Psoas muscle (tissue), 8 donors: ENCODE results near the gene MTHFD2L. TPM values are rescaled to one million over a fixed set of nuclear protein-coding genes. Genes with fewer than 3 reads are reported as not detected.

ENCODE experiments used
- ATAC-seq, 4 donors: fragments of 200-7000 bp; cut with Tn5 transposase; one replicate each; pipeline ENCODE4 v1.9.1; 2020; ENCODE audit warnings: moderate library complexity in 3 of 4, mild to moderate bottlenecking in 2 of 4
- DNase-seq, 2 donors: peaks; one replicate each; pipeline ENCODE4 v3.0.0-alpha.2; 2020
- H3K27ac ChIP-seq: fragments of 200-600 bp; one replicate; pipeline ENCODE4 v1.8.0; 2022
- H3K27me3 ChIP-seq, 3 donors: fragments of 200-600 bp in 1 of 3; one replicate each; pipeline versions ENCODE4 v1.6.1 to v1.8.0; 2013 to 2022; ENCODE audit warnings: low read length in 2 of 3, mild to moderate bottlenecking in 2 of 3, moderate library complexity in 1 of 3; ENCODE audit not compliant: insufficient read depth in 3 of 3
- H3K36me3 ChIP-seq, 2 donors: fragments of 200-600 bp in 1 of 2; one replicate each; pipeline versions ENCODE4 v1.6.1 to v1.8.0; 2013 to 2022; ENCODE audit warnings: low read depth in 1 of 2, mild to moderate bottlenecking in 1 of 2, moderate library complexity in 1 of 2; ENCODE audit not compliant: insufficient read depth in 1 of 2
- H3K4me1 ChIP-seq: fragments of 200-600 bp; one replicate; pipeline ENCODE4 v1.8.0; 2022
- H3K4me3 ChIP-seq: fragments of 200-600 bp; one replicate; pipeline ENCODE4 v1.8.0; 2022; ENCODE audit warnings: mild to moderate bottlenecking
- H3K9me3 ChIP-seq: fragments of 200-600 bp; one replicate; pipeline ENCODE4 v1.8.0; 2022
- WGBS, 3 donors: extraction: QIAGEN DNeasy Blood & Tissue Kit; methylation state at CpG; one replicate each; pipeline versions ENCODE4 v1.1.6 to v1.1.7; 2013; 5-methylcytosine and 5-hydroxymethylcytosine counted together
- intact Hi-C, 2 donors: fragments of 100-400 bp; cut with DNase I; formaldehyde crosslinking; loops; one replicate each; pipeline versions ENCODE4 v1.11.0 to v1.14.2; 2022
- polyA plus RNA-seq, 3 donors: library from polyadenylated mRNA; stranded (reverse); fragments of 200-250 nt; gene quantifications; one replicate each; pipeline ENCODE4 v1.2.3, GENCODE V29; 2013
- total RNA-seq, 4 donors: library from RNA; stranded (reverse); fragmentation: NEBNext Ultra II Directional in 2 of 4; extraction: Animal tissue kit (Norgen Biotek cat#: 25700) in 2 of 4; gene quantifications; one replicate each; pipeline versions ENCODE4 v1.2.1 to v1.2.4, GENCODE V29; 2021 to 2023
- TF ChIP-seq, protein P1 (sequence below): fragments of 200-600 bp; IDR thresholded peaks from one replicate; pipeline ENCODE4 v1.8.0; 2022; ENCODE audit warnings: antibody characterized with exemption
- donor health status: healthy with polysubstance abuse.
- donor health status: DM: no; HTN: no; CAD: no; lungs with moderate emphysema.
- donor health status: Bipolar disorder and iron deficiency.
- donor health status: healthy.
- donor health status: DM: yes; HTN: yes; CAD: no.
- donor health status: DM: no; HTN: no; CAD: no.
- donor health status: DM: no; HTN: no; CAD: no.
- donor health status: DM: yes; HTN: yes; CAD: no.

The MTHFD2L gene
- total and polyA plus RNA-seq, 7 donors: 4.3 to 11.6 (median 9.0) TPM

DNA sequence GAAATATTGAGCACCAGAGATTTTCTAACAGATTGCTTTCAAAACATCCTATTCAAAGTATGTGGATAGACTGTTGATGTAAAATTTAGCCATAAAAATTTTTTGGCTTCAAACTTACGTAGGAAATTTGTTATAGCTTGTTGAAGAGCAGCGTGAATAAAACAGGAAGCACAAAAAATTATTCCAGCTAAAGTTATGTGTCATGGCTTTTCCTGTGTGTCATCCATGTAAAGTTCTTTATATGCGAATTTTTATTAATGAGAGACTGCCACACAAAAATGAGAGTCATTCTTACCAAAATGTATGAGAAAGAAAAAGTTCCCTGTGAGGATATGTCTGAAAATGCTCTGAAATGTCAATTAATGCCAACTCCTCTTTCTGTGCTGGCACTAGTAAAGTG, 169.8 kb downstream of the MTHFD2L start:
- H3K36me3 ChIP-seq: no peaks in the 10 kb centered on the region
- DNase-seq (no peak), ATAC-seq (no peak)
- no peaks in the 10 kb centered on the region for H3K4me1 ChIP-seq
- H3K27ac ChIP-seq: no peak overlapping the region
- TF ChIP-seq, protein P1, sequence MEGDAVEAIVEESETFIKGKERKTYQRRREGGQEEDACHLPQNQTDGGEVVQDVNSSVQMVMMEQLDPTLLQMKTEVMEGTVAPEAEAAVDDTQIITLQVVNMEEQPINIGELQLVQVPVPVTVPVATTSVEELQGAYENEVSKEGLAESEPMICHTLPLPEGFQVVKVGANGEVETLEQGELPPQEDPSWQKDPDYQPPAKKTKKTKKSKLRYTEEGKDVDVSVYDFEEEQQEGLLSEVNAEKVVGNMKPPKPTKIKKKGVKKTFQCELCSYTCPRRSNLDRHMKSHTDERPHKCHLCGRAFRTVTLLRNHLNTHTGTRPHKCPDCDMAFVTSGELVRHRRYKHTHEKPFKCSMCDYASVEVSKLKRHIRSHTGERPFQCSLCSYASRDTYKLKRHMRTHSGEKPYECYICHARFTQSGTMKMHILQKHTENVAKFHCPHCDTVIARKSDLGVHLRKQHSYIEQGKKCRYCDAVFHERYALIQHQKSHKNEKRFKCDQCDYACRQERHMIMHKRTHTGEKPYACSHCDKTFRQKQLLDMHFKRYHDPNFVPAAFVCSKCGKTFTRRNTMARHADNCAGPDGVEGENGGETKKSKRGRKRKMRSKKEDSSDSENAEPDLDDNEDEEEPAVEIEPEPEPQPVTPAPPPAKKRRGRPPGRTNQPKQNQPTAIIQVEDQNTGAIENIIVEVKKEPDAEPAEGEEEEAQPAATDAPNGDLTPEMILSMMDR: no peak
- peaks cover 0 to 9% (median 0%) of the 10 kb centered on the region in 3 donors for H3K27me3 ChIP-seq
- WGBS, 3 donors: 20 to 27% (median 26%) methylated on average over 3 of the region's 3 CpGs
- H3K4me3 ChIP-seq: no peak overlapping the region
- intact Hi-C loops: no loop called here
- no peaks in the 10 kb centered on the region for H3K9me3 ChIP-seq

DNA sequence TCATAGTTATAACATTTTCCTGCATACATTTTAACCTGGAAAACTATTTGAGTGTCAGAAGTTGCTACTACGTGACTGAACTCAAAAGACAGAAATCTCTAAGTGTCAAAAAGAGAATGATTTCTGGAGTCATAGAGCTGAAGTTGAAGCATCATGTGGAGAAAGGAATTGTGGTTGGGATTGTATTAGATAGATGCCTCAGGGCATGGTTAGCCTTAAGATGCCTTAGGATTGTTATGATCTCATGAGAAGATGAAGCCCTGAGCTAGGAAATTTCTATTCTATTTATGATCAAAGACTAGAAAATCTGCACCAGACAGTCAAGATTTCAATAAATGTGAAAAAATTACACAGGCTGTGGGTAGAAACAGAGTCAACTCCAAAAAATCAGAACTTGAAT, 170.6 kb downstream of the MTHFD2L start:
- no peak overlapping the region for H3K4me3 ChIP-seq
- TF ChIP-seq, protein P1: no peak
- no peaks in the 10 kb centered on the region for H3K9me3 ChIP-seq
- ATAC-seq (no peak), DNase-seq (no peak)
- H3K27me3 ChIP-seq: peaks cover 0 to 9% (median 0%) of the 10 kb centered on the region in 3 donors
- no peak overlapping the region for H3K27ac ChIP-seq
- intact Hi-C loops: no loop called here
- 84 to 90% (median 86%) methylated on average over 1 of the region's 1 CpG for WGBS, 3 donors
- H3K36me3 ChIP-seq: no peaks in the 10 kb centered on the region
- no peaks in the 10 kb centered on the region for H3K4me1 ChIP-seq

DNA sequence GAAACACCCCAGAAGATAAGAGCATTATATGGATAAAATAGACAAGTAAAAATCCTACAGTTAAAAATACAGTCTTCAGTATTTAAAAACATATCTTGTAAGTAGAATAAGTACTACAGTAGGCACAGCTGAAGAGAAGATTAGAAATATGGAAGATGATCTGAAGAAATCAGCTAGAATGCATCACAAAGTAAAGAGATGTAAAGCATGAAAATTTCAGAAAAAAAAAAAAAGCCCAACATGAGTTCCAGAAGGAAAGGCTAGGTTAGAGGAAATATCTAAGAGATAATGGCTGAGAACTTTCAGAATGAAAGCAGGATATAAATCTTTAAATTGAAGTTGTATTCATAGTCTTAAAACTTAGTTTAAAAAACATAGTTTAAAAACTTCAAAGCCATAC, 171.4 kb downstream of the MTHFD2L start:
- TF ChIP-seq, protein P1: no peak
- intact Hi-C loops: no loop called here
- ATAC-seq: no peak
- no peak overlapping the region for H3K4me3 ChIP-seq
- peaks cover 0 to 12% (median 0%) of the 10 kb centered on the region in 3 donors for H3K27me3 ChIP-seq
- H3K27ac ChIP-seq: no peak overlapping the region
- no peak for DNase-seq
- no peaks in the 10 kb centered on the region for H3K9me3 ChIP-seq
- no peaks in the 10 kb centered on the region for H3K4me1 ChIP-seq
- no peaks in the 10 kb centered on the region for H3K36me3 ChIP-seq

DNA sequence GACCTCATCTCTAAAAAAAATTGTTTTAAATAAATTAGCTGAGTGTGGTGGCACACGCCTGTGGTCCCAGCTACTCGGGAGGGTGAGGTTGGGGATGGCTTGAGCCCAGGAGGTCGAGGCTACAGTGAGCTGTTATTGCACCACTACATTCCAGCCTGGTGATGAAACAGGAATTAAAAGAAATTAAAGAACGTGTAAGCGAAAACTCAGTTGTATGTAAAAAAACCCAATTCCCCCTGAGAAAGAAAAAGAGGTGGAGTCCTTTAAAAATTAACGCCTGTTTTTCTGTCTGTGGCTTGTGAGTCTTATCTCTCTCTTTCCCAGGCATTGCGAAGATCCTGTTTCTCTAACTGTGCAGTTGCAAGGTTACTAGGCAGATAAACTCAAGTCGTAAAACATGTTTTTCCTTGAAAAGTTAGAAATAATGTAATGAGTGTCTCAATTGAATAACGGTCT, 172.4 kb downstream of the MTHFD2L start:
- intact Hi-C loops: no loop called here
- H3K36me3 ChIP-seq: no peaks in the 10 kb centered on the region
- no peak overlapping the region for H3K27ac ChIP-seq
- TF ChIP-seq, protein P1: no peak
- 67 to 74% (median 70%) methylated on average over 9 of the region's 9 CpGs for WGBS, 3 donors
- no peak for DNase-seq
- ATAC-seq: no peak
- H3K4me1 ChIP-seq: no peaks in the 10 kb centered on the region
- no peaks in the 10 kb centered on the region for H3K9me3 ChIP-seq
- H3K4me3 ChIP-seq: no peak overlapping the region
- peaks cover 0 to 9% (median 0%) of the 10 kb centered on the region in 3 donors for H3K27me3 ChIP-seq

DNA sequence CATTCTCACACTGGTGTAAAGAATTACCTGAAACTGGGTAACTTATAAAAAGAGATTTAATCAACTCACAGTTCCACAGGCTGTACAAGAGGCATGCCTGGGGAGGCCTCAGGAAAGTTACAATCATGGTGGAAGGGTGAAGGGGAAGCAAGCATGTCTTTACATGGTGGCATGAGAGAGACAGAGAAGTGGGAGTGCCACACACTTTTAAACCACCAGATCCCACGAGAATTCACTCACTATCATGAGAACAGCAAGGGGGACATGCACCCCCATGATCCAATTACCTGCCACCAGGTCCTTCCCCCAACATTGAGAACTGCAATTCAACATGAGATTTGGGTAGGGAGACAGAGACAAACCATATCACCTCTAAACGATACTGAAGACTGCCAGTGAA, 173.3 kb downstream of the MTHFD2L start:
- no peak overlapping the region for H3K4me3 ChIP-seq
- 68 to 74% (median 70%) methylated on average over 2 of the region's 2 CpGs for WGBS, 3 donors
- no peak for DNase-seq
- no peaks in the 10 kb centered on the region for H3K9me3 ChIP-seq
- no peak for ATAC-seq
- intact Hi-C loops: no loop called here
- no peak overlapping the region for H3K27ac ChIP-seq
- H3K27me3 ChIP-seq: peaks cover 0 to 3% (median 0%) of the 10 kb centered on the region in 3 donors
- no peaks in the 10 kb centered on the region for H3K4me1 ChIP-seq
- TF ChIP-seq, protein P1: no peak
- no peaks in the 10 kb centered on the region for H3K36me3 ChIP-seq
